ENCODE data around the gene PRKAR1B.
"Not testable (repeated sequence)": the region's sequence is repeated elsewhere in the genome, so short reads cannot be mapped to it uniquely, and the experiment has no call there.

PRKAR1B gene

DNA sequence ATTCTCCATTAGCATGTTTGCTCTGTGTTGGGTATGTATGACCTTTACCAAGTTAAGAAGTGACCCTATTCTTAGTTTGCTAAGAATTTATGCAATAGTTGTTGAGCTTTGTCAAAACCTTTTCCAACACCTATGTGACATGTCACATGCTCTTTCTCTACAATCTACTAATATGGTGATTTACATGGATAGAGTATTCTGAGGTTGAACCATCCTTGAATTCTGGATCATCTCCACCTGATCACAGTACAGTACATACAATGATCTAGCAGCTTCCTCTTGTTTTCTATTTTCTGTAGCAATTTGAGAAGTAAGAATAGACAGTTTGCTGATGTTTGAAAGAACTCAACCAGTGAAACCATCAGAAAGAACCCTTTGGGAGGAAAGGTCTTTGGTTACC lies 106.2 kb downstream of the PRKAR1B start:
- TF ChIP-seq, protein P1, sequence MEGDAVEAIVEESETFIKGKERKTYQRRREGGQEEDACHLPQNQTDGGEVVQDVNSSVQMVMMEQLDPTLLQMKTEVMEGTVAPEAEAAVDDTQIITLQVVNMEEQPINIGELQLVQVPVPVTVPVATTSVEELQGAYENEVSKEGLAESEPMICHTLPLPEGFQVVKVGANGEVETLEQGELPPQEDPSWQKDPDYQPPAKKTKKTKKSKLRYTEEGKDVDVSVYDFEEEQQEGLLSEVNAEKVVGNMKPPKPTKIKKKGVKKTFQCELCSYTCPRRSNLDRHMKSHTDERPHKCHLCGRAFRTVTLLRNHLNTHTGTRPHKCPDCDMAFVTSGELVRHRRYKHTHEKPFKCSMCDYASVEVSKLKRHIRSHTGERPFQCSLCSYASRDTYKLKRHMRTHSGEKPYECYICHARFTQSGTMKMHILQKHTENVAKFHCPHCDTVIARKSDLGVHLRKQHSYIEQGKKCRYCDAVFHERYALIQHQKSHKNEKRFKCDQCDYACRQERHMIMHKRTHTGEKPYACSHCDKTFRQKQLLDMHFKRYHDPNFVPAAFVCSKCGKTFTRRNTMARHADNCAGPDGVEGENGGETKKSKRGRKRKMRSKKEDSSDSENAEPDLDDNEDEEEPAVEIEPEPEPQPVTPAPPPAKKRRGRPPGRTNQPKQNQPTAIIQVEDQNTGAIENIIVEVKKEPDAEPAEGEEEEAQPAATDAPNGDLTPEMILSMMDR (conservative IDR thresholded peaks at IDR 0.05; ENCODE audit: low read depth, low read length): no peak
- no peak for DNase-seq (ENCODE audit: low read depth)
- H3K4me3 ChIP-seq (ENCODE audit: low read length): no peak overlapping the region

DNA sequence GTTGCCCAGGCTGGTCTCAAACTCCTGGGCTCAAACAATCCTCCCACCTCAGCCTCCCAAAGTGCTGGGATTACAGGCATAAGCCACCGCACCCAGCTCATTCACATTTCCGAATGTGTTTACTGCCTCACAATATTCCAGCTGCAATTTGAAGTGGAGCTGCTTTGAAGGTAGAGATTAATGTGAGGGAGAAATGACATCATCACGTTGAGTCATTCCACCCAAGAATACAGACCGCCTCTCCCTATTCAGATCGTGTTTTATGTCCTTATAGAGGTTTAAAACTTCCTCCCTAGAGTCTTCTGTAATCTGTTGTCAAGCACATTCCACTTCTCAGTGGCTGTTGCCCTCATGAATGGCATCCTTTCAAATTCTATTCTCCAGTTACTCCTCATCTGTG lies 107.0 kb downstream of the PRKAR1B start:
- TF ChIP-seq, protein P1 (conservative IDR thresholded peaks at IDR 0.05; ENCODE audit: low read depth, low read length): no peak
- peak; percentile 21 for DNase-seq (ENCODE audit: low read depth)
- no peak overlapping the region for H3K4me3 ChIP-seq (ENCODE audit: low read length)

DNA sequence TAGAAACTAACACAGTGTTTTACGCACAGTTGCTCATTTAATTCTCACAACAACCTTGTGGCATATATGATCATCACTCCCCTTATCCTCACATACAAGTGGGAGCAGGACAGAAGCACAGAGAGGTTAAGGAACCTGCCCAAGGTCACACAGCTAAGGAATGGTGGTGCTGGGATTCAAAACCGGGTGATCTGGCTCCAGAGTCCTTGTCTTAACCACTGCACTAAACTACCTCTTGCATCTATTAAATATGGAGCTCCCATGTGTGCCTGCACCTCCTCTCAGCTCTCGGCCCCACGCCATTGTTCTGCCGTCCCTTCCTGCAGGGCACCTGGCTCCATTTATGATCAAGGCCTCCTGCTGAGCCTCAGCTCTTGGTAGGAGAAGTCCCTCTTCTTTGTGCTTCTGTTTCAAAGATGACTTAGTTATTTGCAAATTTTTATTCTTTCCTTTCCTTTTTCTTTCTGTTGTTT lies 107.7 kb downstream of the PRKAR1B start:
- no peak for DNase-seq (ENCODE audit: low read depth)
- H3K4me3 ChIP-seq (ENCODE audit: low read length): no peak overlapping the region
- TF ChIP-seq, protein P1 (conservative IDR thresholded peaks at IDR 0.05; ENCODE audit: low read depth, low read length): no peak

DNA sequence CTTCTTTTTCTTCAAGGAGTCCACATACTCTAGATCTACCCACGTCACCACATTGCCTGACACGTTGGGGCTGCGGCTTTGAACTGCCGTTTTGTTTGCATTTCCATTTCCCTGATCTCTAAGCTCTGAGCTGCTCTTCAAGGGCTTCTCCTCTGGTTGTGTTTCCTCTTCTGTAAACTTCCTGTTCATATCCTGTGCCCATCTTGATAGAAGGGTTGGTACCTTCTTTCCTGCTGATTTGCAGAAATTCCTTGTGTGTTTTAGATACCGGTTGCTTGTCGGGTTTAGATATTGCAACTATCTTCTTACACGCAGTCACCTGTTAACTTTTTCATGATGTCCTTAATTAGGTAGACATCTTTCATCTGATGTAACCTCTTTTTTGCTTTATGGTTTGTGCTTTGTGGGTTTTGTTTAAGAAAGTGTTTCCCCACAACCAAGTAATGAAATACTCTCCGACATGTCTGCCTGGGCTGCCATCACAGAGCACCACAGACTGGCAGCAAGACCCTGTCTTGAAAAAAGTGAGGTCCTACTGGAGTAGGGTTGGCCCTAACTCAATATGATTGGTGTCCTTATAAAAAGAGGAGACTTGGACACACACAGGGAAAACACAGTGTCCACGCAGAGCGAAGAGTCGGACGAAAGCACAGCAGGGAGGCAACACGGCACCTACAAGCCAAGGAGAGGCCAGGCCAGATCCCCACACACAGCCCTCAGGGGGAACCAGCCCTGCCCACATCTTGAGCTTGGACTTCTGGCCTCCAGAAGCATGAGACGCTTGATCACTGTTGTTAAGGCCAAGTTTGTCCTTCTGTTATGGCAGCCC lies 108.3 kb downstream of the PRKAR1B start:
- DNase-seq (ENCODE audit: low read depth): no peak
- TF ChIP-seq, protein P1 (conservative IDR thresholded peaks at IDR 0.05; ENCODE audit: low read depth, low read length): no peak
- H3K4me3 ChIP-seq (ENCODE audit: low read length): no peak overlapping the region

DNA sequence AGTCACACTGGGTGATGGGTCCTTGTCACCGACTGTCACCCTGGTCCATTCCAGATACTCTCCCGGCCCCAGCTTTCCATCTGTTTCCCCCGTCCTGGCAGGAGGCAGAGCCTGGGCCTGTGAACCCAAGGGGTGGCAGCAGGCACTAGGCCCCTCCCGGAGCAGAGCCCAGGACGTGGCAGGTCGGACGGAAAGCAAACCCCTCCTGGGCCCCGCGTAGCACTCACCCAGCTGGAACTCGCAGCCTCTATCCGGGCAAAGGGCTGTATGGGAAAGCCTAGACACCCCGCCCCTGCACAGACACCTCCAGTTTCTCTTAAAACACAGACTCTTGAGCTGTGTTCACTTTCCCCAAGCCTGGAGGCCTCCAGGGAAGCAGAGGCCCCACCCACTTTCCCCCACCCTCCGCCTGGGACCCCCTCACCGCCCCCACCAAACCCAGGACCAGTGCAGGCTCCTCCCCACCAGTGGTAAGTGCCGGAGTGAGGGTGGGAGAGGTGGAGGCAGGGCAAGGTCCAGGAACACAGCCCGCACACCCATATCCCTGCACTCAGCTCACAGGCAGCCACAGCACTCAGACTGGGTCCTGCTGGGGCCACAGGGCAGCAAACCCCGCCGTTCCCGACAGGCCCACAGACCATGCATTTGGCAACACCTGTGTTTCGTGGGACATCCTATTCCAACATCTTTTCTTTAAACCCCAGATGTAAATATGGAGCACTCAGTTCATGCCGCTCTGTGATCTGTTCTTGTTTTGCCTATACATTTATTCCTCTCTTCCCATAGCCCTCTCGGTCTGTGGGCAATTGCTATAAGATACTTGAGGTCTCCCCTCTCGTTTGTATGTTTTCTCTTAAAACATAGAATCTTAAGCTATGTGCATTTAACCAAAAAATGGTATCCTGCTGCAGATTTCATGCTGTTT lies 109.2 kb downstream of the PRKAR1B start:
- no peak overlapping the region for H3K4me3 ChIP-seq (ENCODE audit: low read length)
- no peak for DNase-seq (ENCODE audit: low read depth)
- TF ChIP-seq, protein P1 (conservative IDR thresholded peaks at IDR 0.05; ENCODE audit: low read depth, low read length): no peak

DNA sequence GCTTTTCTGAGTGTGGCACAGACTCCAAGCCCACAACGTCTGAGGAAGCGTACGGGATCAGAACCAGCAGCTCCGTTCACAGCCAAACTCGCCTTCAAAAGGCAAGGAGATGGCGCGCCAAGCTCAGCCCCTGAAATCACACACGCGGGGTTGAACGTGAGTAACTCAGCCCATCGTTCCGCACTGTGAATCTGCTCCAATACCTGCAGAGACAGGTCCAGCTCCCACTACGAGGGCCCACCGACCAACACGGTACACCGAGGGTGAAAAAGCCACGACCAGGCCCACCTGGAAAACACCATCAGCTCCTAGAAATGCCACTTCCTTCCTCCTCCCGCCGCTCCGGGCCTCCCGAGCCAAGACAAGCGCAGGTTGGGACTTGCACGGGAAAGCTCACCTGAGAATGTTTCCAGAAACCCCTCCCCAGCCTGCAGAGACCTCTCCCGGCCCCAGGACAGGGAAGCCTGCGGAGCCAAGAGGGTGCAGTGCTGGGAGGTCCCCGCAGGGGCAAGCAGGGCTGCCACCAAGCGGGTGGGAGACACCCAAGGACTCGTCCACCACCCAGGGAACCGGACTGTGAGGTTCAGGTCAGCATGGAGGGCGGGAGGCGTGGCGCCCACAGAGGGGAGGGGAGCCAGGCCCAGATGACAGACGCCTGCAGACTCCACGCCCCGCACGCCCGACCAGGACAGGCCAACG lies 113.5 kb downstream of the PRKAR1B start:
- TF ChIP-seq, protein P1 (conservative IDR thresholded peaks at IDR 0.05; ENCODE audit: low read depth, low read length): no peak
- no peak for DNase-seq (ENCODE audit: low read depth)
- no peak overlapping the region for H3K4me3 ChIP-seq (ENCODE audit: low read length)

DNA sequence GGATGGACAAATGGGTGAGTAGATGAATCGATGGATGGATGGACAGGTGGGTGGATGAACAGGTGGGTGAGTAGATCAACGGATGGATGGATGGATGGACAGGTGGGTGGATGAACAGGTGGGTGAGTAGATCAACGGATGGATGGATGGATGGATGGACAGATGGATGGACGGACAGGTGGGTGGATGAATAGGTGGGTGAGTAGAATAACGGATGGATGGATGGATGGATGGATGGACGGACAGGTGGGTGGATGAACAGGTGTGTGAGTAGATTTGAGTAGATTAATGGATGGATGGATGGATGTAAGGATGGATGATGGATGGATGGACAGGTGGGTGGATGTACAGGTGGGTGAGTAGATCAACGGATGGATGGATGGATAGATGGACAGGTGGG lies 115.2 kb downstream of the PRKAR1B start:
- not testable (repeated sequence) for DNase-seq (ENCODE audit: low read depth); H3K4me3 ChIP-seq (ENCODE audit: low read length)
